Right lobe of liver (tissue), 4 donors: ENCODE results near the gene DNM3.

Experiments used
- CTCF ChIP-seq, 4 donors: fragments of 200-600 bp in 3 of 4; fragments of 450-650 bp in 1 of 4; IDR thresholded peaks; one replicate each; pipeline versions ENCODE4 v1.5.1 to v1.8.0; 2016 to 2022; ENCODE audit warnings: antibody characterized with exemption in 4 of 4, mild to moderate bottlenecking in 2 of 4
- POLR2A ChIP-seq: fragments of 450-650 bp; IDR thresholded peaks from one replicate; pipeline ENCODE4 v1.6.1; 2017; ENCODE audit warnings: antibody characterized with exemption, mild to moderate bottlenecking
- donor health status: DM: no; HTN: no; CAD: no.
- donor health status: DM: no; HTN: no; CAD: no.
- donor health status: DM: no; HTN: yes; CAD: no.

GRCh38 chr1:171963762-171964161 is 122.5 kb downstream of the DNM3 start:
- TF ChIP-seq CTCF (IDR thresholded peaks at IDR 0.05) (no peak), POLR2A (no peak)
